ENCODE data around the gene RRP12. TPM values are rescaled to one million over a fixed set of nuclear protein-coding genes. Genes with fewer than 3 reads are reported as not detected.

Gene RRP12
- total RNA-seq, 6 experiments from 2014 or later, result 6.7 to 23.2 (median 10.2) TPM

DNA sequence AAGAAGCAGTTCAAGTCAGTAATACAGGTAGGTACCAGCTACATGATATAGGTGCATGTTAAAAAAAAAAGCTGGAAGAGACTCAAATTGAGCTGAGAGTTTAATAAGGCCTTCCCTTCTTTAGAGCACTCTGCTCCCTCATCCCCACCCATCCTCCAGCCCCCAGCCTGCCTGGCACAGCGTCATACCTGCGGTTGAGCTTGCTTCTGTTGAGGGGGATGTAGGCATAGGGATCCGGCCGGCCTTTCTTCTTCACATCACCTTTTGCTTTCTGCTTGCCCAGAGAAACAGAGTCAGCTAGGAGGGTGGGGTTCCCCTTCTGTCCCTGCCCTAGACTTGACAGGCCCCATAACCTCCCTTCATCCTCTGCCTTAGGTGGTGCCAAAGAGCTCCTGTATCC, 42.8 kb downstream of the RRP12 start:
- peaks cover 0 to 3% (median 0%) of the 10 kb centered on the region in 4 donors for H3K4me1 ChIP-seq
- no peak for ATAC-seq
- H3K9me3 ChIP-seq, result no peaks in the 10 kb centered on the region
- no peaks in the 10 kb centered on the region for H3K27me3 ChIP-seq
- H3K36me3 ChIP-seq, result peaks cover 0 to under 1% (median 0%) of the 10 kb centered on the region in 4 donors
- WGBS (ENCODE audit: insufficient coverage, low coverage, low lambda C conversion rate, missing lambda C conversion rate), result no CpG with 5 or more reads among the region's 4 CpGs
- no peak overlapping the region for H3K4me3 ChIP-seq
- no peak for DNase-seq
- TF ChIP-seq POLR2A (IDR thresholded peaks at IDR 0.05) (no peak), CTCF (IDR thresholded peaks at IDR 0.05) (no peak)
- H3K27ac ChIP-seq, result no peak overlapping the region
- intact Hi-C loops (cut with DNase I), result no loop called here

DNA sequence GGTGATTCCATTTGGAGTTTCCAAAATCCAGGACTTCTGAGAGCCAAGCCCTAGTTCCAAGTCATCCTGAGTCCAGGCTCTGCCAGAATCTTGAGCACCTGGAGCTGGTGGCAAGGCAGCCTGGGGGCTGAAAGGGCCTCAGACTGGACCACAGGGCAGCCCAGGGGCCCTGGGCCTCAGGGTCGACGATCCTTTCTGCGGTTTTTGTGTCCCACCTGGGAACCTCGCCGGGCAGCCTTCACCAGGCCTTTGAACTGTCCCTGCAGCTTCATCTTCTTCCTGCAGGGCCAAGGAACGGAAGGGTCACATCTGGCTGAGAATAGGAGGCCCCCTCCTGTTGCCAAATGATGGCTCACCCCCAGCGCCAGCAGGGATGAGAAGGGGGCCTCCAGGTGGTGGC, 44.2 kb downstream of the RRP12 start:
- DNase-seq (no peak), ATAC-seq (no peak)
- Histone ChIP-seq H3K4me3 (no peak overlapping the region), H3K9me3 (no peaks in the 10 kb centered on the region), H3K36me3 (no peaks in the 10 kb centered on the region), H3K27ac (no peak overlapping the region), H3K27me3 (no peaks in the 10 kb centered on the region), H3K4me1 (no peaks in the 10 kb centered on the region)
- intact Hi-C loops (cut with DNase I), result no loop called here
- 94% methylated on average over 6 of the region's 7 CpGs for WGBS (ENCODE audit: insufficient coverage, low coverage, low lambda C conversion rate, missing lambda C conversion rate)
- TF ChIP-seq CTCF (IDR thresholded peaks at IDR 0.05), result no peak
- TF ChIP-seq POLR2A (IDR thresholded peaks at IDR 0.05), result no peak

GRCh38 chr10:97356318-97356914, 44.7 kb downstream of the RRP12 start:
- H3K36me3 ChIP-seq, result no peaks in the 10 kb centered on the region
- WGBS (ENCODE audit: insufficient coverage, low coverage, low lambda C conversion rate, missing lambda C conversion rate), result 56% methylated on average over 3 of the region's 6 CpGs
- peak in 2 of 4 donors; percentile 12 to 17 for ATAC-seq
- DNase-seq, result no peak
- H3K4me1 ChIP-seq, result no peaks in the 10 kb centered on the region
- H3K27ac ChIP-seq, result no peak overlapping the region
- intact Hi-C loops (cut with DNase I), result no loop called here
- H3K9me3 ChIP-seq, result no peaks in the 10 kb centered on the region
- H3K4me3 ChIP-seq, result no peak overlapping the region
- no peaks in the 10 kb centered on the region for H3K27me3 ChIP-seq
- TF ChIP-seq CTCF (IDR thresholded peaks at IDR 0.05) (no peak), POLR2A (IDR thresholded peaks at IDR 0.05) (no peak)

- TF ChIP-seq CTCF (IDR thresholded peaks at IDR 0.05) (peak; percentile 33 to 52 (median 48)), POLR2A (IDR thresholded peaks at IDR 0.05) (no peak)
- intact Hi-C loops (cut with DNase I), result no loop called here
- Histone ChIP-seq H3K27ac (peak overlapping the region in 2 of 3 donors; percentile 12 to 19), H3K4me1 (no peaks in the 10 kb centered on the region), H3K4me3 (no peak overlapping the region), H3K27me3 (no peaks in the 10 kb centered on the region), H3K36me3 (no peaks in the 10 kb centered on the region), H3K9me3 (no peaks in the 10 kb centered on the region)
- WGBS (ENCODE audit: insufficient coverage, low coverage, low lambda C conversion rate, missing lambda C conversion rate), result 25% methylated on average over 5 of the region's 5 CpGs
- DNase-seq, result no peak
- peak; percentile 61 to 69 (median 67) for ATAC-seq
Measured at GRCh38 chr10:97355571-97355975, 45.6 kb downstream of the RRP12 start.
